Activated CD4-positive, alpha-beta memory T cell treated with anti-CD3 and anti-CD28 coated beads, Interleukin-2, amount 10 ng/mL, durations not matched to agents 7 days and 5 days (primary cell): ENCODE data around the gene TGM3. TPM values are rescaled to one million over a fixed set of nuclear protein-coding genes. Genes with fewer than 3 reads are reported as not detected.

Experiments used
- CTCF ChIA-PET: fragments of 350-600 bp; sonication (Branson Sonifier 250); formaldehyde crosslinking; loops from one replicate; lab custom pipeline; 2021; ENCODE audit warnings: antibody characterized with exemption, inconsistent platforms; lab: Charles Lee
- POLR2A ChIA-PET: fragments of 350-600 bp; sonication (Branson Sonifier 250); formaldehyde crosslinking; loops from one replicate; lab custom pipeline; 2021; ENCODE audit warnings: antibody characterized with exemption; lab: Charles Lee
- DNase-seq: peaks from one replicate; pipeline ENCODE4 v3.0.0-alpha.2; 2020
- H3K27ac Mint-ChIP-seq: one replicate; pipeline ENCODE4 v1.8.0; 2021; ENCODE audit warnings: mild to moderate bottlenecking, mixed read lengths
- H3K27me3 Mint-ChIP-seq: one replicate; pipeline ENCODE4 v1.8.0; 2021; ENCODE audit warnings: mixed read lengths
- H3K36me3 Mint-ChIP-seq: one replicate; pipeline ENCODE4 v1.8.0; 2021; ENCODE audit warnings: low read depth, mixed read lengths
- H3K4me1 Mint-ChIP-seq: one replicate; pipeline ENCODE4 v1.8.0; 2021; ENCODE audit warnings: mixed read lengths
- H3K4me3 Mint-ChIP-seq: one replicate; pipeline ENCODE4 v1.8.0; 2021; ENCODE audit warnings: mild to moderate bottlenecking, mixed read lengths
- H3K9me3 Mint-ChIP-seq: one replicate; pipeline ENCODE4 v1.8.0; 2021; ENCODE audit warnings: mixed read lengths
- total RNA-seq, 2 experiments: library from RNA; stranded (reverse); gene quantifications; one replicate each; pipeline ENCODE4 v1.2.3, GENCODE V29; 2021

The TGM3 gene
- total RNA-seq, 2 experiments from 2014 or later, result not detected

DNA sequence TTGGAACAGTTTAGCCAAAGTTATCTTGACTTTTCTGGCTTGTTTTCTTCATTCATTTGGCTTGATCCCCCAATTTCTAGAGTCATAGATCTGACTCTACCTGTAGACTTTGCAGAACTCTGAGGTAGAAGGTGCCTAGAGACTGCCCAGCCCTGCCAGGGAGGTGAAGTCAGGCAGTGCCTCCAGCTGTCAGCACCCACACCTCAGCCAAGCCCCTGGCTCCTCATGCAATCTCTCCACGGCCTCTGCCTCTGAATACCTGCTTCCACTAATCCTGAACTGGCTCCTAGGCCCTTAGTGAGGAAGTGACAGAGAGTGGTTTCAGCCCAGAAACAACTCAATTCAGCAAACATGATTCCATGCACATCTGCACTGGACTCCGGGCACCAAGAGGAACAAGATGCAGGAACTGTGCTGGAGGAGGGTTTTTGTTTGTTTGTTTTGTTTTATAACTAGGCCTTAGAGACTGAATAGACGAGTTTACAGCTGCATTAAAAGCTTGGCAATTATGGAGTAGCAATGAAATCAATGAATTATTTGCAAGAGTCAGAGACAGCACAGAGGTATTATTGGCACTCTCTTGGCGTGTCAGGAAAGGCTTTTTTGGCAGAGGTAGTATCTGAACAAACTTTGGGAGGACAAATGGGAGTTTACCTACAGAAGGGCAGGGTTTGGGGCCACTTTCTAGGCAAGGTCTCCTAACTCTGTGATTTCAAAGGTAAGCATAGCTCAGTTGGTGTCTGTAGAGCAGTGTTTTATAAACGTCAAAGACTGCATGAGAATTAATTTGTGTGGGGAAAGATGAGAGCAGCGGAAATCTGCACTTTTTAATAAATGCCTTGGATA is 25.2 kb downstream of the TGM3 start:
- Mint-ChIP-seq H3K4me1 (no peaks in the 10 kb centered on the region), H3K27me3 (peaks cover 26% of the 10 kb centered on the region), H3K9me3 (no peaks in the 10 kb centered on the region), H3K27ac (no peak overlapping the region), H3K4me3 (no peak overlapping the region), H3K36me3 (no peaks in the 10 kb centered on the region)
- CTCF ChIA-PET, result no interaction called here
- POLR2A ChIA-PET, result no interaction called here
- DNase-seq, result no peak

DNA sequence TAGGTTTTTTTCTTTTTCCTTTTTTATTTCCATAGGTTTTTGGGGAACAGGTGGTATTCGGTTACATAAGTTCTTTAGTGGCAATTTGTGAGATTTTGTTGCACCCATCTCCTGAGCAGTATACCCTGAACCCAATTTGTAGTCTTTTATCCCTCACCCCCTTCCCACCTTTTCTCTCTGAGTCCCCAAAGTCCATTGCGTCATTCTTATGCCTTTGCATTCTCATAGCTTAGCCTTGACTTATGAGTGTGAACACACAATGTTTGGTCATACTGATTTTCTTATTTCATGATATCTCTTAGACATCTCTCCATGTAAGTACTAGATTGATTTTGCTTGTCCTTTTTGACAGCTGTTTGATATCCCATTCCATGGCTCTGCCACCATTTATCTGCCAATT is 27.2 kb downstream of the TGM3 start:
- no peak overlapping the region for H3K27ac Mint-ChIP-seq
- no peaks in the 10 kb centered on the region for H3K36me3 Mint-ChIP-seq
- H3K4me1 Mint-ChIP-seq, result no peaks in the 10 kb centered on the region
- no peaks in the 10 kb centered on the region for H3K9me3 Mint-ChIP-seq
- no peak for DNase-seq
- peaks cover 28% of the 10 kb centered on the region for H3K27me3 Mint-ChIP-seq
- no peak overlapping the region for H3K4me3 Mint-ChIP-seq
- ChIA-PET CTCF (interaction anchor here (1.3 kb wide), 1 partner anchor 116 kb away, joined by 3 read pairs; no protein-coding TSS in a partner anchor), POLR2A (no interaction called here)

DNA sequence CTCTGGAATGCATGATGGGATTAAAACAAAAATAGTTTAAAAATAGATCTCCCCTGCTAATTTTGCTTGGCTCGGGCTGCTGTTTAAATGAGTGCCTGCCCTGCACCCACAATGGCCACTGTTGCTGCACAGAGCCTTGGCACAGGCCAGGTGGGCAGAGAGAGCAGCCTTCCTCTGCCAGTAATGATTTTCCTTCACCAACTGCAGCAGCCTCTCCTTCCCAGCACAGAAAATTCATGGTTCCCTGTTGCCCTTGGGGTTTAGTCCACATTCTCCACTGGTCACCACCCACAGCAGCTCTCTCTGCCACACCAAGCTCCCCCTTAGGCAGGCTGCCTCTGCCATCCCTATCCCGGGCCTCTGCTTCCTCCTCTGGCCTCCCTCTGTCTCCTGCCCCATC is 30.2 kb downstream of the TGM3 start:
- no peak for DNase-seq
- ChIA-PET POLR2A (no interaction called here), CTCF (no interaction called here)
- H3K36me3 Mint-ChIP-seq, result no peaks in the 10 kb centered on the region
- H3K27ac Mint-ChIP-seq, result no peak overlapping the region
- no peaks in the 10 kb centered on the region for H3K9me3 Mint-ChIP-seq
- H3K4me3 Mint-ChIP-seq, result no peak overlapping the region
- no peaks in the 10 kb centered on the region for H3K4me1 Mint-ChIP-seq
- H3K27me3 Mint-ChIP-seq, result peaks cover 25% of the 10 kb centered on the region

DNA sequence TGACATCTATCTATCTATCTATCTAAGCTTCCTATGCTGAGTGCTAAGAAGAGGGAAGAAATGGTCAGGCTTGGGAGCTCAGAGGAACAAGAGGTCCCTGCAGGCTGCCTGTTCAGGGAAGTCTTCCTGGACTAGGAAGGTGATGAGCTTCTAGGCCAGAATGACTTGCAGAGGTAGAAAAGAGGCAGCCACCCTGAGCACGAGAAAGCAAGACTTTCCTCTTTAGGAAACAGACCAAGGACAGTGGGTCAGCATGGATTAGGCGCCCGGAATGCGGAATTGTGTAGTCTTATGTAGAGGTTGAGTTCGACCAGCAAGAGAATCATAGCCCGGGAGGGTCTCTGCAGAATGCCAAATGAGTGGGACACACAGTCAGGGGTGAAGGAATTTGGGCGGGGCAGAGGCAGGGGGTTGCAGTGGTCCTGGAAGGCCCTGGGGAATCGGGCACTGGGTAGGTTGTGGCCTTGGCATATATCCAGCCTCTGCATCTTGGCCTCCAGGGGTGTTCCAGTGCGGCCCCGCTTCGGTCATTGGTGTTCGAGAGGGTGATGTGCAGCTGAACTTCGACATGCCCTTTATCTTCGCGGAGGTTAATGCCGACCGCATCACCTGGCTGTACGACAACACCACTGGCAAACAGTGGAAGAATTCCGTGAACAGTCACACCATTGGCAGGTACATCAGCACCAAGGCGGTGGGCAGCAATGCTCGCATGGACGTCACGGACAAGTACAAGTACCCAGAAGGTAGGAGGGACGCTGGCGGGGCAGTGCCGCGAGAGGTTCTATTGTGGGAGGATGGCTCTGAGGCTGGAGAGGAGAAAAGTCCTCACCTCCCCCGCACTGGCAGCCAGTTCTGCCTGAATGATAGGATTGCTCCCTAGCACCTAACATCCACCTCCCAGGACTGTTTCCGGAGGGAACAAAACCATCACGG is 32.1 kb downstream of the TGM3 start:
- H3K4me1 Mint-ChIP-seq, result no peaks in the 10 kb centered on the region
- H3K9me3 Mint-ChIP-seq, result no peaks in the 10 kb centered on the region
- H3K36me3 Mint-ChIP-seq, result no peaks in the 10 kb centered on the region
- DNase-seq, result no peak
- POLR2A ChIA-PET, result no interaction called here
- H3K4me3 Mint-ChIP-seq, result no peak overlapping the region
- no peak overlapping the region for H3K27ac Mint-ChIP-seq
- CTCF ChIA-PET, result no interaction called here
- H3K27me3 Mint-ChIP-seq, result peaks cover 23% of the 10 kb centered on the region

DNA sequence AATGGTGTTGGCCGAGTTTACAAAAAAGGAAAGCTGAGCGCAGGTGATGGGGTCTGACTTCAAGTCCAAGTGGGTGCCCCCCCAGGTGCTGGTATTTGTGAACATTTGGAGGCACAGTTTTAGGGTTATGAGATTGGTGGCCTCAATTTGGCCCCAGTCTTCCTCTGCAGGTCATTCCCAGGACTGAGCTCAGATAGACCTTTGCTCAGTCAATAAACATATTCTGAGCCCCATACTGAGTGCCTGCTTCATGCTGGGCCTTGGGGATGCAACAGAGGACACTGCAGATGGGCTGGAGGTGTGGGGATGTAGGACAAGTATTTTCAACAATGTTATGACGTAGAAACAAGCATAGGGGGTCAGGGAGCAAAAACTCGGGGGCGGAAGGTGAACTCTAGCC is 33.5 kb downstream of the TGM3 start:
- ChIA-PET POLR2A (no interaction called here), CTCF (no interaction called here)
- no peak overlapping the region for H3K4me3 Mint-ChIP-seq
- H3K4me1 Mint-ChIP-seq, result no peaks in the 10 kb centered on the region
- H3K9me3 Mint-ChIP-seq, result no peaks in the 10 kb centered on the region
- no peak for DNase-seq
- H3K27me3 Mint-ChIP-seq, result peaks cover 16% of the 10 kb centered on the region
- H3K27ac Mint-ChIP-seq, result no peak overlapping the region
- H3K36me3 Mint-ChIP-seq, result no peaks in the 10 kb centered on the region

DNA sequence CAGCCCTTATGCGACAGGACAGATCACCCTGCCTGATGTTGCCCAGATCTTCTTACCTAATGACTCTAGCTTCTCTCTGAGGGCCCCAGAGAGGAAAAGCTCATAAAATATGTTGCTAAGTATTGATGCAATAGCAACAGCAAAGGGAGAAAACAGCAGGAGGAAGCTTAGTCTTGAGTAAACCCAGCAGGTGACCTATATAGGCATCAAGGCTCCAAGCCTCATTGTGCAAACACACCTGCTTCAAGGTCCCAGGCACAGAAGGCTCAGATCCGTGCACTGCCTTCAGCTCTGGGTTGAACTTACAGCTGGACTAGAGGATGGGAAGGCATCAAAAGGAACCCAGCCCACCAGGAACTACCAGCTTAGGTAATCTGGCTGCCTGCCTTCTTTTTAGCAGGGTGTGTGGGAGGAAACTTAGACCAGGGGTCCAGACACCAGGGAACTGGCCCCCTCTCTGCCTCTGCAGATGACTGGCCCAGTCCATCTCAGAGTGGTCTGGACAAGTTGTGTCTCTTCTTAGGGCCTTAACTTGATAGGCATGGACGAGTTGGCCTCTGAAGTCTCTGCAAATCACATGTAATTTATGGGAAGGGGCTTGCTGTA is 34.4 kb downstream of the TGM3 start:
- H3K4me1 Mint-ChIP-seq, result no peaks in the 10 kb centered on the region
- POLR2A ChIA-PET, result no interaction called here
- no peaks in the 10 kb centered on the region for H3K9me3 Mint-ChIP-seq
- no peak overlapping the region for H3K27ac Mint-ChIP-seq
- H3K36me3 Mint-ChIP-seq, result no peaks in the 10 kb centered on the region
- H3K27me3 Mint-ChIP-seq, result peaks cover 7% of the 10 kb centered on the region
- CTCF ChIA-PET, result interaction anchor here (0.6 to 1.2 kb wide), 2 partner anchors 119 to 122 kb away, joined by 3 read pairs; no protein-coding TSS in a partner anchor
- DNase-seq, result no peak
- H3K4me3 Mint-ChIP-seq, result no peak overlapping the region

DNA sequence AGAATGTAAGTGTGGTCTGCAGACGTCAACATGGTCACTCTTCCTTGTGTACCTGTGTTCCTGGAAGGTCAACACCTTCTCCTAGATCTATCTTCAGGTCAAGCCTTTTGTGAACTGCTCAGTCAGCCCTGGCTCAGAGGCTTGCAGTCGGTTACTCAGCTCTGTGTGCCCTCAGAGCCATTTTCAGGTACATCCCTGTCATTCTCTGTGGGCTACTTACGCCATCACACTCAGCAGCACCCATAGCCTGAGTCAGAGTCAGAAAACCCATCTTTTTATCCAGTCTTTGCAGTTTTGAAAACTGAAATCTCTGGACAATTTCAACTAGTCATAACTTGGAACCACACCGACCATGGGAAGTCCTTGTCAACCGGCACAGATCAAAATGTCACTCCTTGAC is 35.3 kb downstream of the TGM3 start:
- POLR2A ChIA-PET, result no interaction called here
- no peak for DNase-seq
- Mint-ChIP-seq H3K36me3 (no peaks in the 10 kb centered on the region), H3K4me1 (no peaks in the 10 kb centered on the region), H3K27ac (no peak overlapping the region), H3K4me3 (no peak overlapping the region), H3K9me3 (no peaks in the 10 kb centered on the region), H3K27me3 (peaks cover 5% of the 10 kb centered on the region)
- CTCF ChIA-PET, result interaction anchor here (0.6 to 1.2 kb wide), 2 partner anchors 75 to 123 kb away, joined by 3 read pairs; no protein-coding TSS in a partner anchor

DNA sequence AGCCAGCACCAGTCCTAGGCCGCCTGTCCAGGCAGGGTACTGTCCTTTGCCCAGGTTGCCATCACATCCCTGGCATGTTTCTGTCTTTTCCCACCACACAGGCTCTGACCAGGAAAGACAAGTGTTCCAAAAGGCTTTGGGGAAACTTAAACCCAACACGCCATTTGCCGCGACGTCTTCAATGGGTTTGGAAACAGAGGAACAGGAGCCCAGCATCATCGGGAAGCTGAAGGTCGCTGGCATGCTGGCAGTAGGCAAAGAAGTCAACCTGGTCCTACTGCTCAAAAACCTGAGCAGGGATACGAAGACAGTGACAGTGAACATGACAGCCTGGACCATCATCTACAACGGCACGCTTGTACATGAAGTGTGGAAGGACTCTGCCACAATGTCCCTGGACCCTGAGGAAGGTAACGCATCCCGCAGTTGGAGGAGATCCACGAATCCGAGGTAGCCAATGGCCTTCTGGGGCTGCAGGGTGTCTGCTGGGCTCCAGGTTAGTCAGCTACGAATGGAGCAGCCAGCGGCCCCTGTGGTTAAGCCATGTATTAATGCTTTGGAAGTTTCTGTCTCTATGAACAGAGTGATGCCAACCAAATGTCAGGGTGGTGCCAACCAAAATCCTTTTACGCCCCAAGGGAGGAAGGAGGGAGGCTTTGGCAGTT is 36.2 kb downstream of the TGM3 start:
- POLR2A ChIA-PET, result no interaction called here

DNA sequence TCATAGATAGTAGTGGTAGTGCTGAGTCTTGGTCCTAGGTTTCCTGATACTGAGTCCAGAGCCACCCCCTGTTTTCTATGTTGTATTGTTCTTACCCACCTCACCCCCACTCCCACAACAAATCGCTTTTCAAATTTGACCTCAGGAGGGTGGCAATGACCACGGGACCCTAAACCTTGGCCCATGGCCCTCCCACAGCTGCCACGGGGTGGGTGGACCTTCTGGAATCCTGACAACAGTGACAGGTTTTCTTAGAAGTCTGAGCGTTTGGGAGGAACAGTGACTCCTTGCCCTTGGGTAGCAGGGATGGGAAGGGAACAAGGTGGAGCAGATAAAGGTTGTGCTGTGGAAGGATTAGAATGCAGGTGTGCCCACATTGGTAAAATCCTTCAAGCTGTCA is 36.9 kb downstream of the TGM3 start:
- Mint-ChIP-seq H3K27me3 (peaks cover 5% of the 10 kb centered on the region), H3K4me1 (no peaks in the 10 kb centered on the region), H3K36me3 (no peaks in the 10 kb centered on the region), H3K9me3 (no peaks in the 10 kb centered on the region), H3K27ac (no peak overlapping the region), H3K4me3 (no peak overlapping the region)
- DNase-seq, result no peak
- POLR2A ChIA-PET, result no interaction called here
- CTCF ChIA-PET, result interaction anchor here (1.1 kb wide), 1 partner anchor 125 kb away, joined by 4 read pairs; no protein-coding TSS in a partner anchor

More for the DNA sequence above, 36.2 kb downstream of the TGM3 start:
- Mint-ChIP-seq H3K27ac (no peak overlapping the region), H3K9me3 (no peaks in the 10 kb centered on the region), H3K36me3 (no peaks in the 10 kb centered on the region), H3K4me3 (no peak overlapping the region), H3K4me1 (no peaks in the 10 kb centered on the region), H3K27me3 (peaks cover 3% of the 10 kb centered on the region)
- no peak for DNase-seq
- CTCF ChIA-PET, result no interaction called here

DNA sequence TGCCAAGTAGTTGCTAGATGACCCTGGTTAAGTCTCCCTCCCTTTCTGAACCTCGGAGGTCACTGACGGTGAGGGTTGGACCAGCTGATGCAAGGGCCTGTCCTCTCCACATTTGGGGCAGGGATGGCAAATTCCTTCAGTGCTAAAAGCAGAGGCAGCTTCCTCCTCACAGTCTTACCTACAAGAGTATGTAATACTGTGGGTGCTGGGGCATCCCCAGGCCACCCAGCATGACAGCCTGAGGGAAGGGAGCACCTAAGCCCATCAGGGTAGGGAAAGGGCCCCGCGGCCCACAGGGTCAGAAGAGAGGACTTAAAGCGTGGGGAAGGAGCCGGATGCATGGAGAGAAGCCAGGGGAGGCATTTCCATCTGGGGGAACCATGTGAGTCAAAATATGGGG is 38.0 kb downstream of the TGM3 start:
- no peaks in the 10 kb centered on the region for H3K4me1 Mint-ChIP-seq
- no peak overlapping the region for H3K4me3 Mint-ChIP-seq
- H3K27me3 Mint-ChIP-seq, result peaks cover 5% of the 10 kb centered on the region
- ChIA-PET POLR2A (no interaction called here), CTCF (interaction anchor here (1.1 kb wide), 1 partner anchor 126 kb away, joined by 4 read pairs; no protein-coding TSS in a partner anchor)
- H3K9me3 Mint-ChIP-seq, result no peaks in the 10 kb centered on the region
- DNase-seq, result no peak
- H3K27ac Mint-ChIP-seq, result no peak overlapping the region
- no peaks in the 10 kb centered on the region for H3K36me3 Mint-ChIP-seq

DNA sequence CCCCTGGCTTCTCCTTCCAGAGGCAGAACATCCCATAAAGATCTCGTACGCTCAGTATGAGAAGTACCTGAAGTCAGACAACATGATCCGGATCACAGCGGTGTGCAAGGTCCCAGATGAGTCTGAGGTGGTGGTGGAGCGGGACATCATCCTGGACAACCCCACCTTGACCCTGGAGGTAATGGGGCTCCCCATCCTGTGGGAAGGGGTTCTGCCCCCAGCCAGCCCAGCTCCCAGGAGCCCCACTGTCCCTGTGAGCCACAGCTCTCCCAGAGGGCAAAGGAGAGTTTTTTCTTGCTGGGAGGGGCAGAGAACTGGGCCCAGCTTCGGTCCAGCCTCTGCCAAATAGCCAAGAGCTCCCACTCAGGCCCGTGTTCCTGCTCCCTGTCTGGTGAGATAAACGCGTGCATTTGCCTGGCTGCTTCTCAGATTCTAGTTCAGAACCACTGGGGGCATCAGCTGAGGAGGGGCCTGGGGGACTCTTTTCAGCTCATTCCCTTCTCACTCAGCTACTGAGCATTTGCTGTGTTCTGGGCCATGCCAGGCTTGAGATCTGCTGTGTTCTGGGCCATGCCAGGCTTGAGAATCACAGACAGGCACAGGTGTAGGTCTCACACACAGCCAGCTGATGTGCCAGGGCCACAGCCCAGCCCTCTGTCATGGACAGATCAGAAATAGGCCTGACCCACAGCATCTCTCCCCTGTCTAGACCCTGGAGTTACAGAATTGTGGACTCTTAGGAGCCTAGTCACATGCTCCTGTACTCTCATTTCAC is 39.5 kb downstream of the TGM3 start:
- Mint-ChIP-seq H3K9me3 (no peaks in the 10 kb centered on the region), H3K27ac (no peak overlapping the region), H3K4me1 (no peaks in the 10 kb centered on the region), H3K27me3 (peaks cover 5% of the 10 kb centered on the region), H3K36me3 (no peaks in the 10 kb centered on the region), H3K4me3 (no peak overlapping the region)
- ChIA-PET POLR2A (no interaction called here), CTCF (interaction anchor here (0.5 to 0.9 kb wide), 2 partner anchors 16 to 47 kb away, joined by 3 read pairs; no protein-coding TSS in a partner anchor)
- no peak for DNase-seq

DNA sequence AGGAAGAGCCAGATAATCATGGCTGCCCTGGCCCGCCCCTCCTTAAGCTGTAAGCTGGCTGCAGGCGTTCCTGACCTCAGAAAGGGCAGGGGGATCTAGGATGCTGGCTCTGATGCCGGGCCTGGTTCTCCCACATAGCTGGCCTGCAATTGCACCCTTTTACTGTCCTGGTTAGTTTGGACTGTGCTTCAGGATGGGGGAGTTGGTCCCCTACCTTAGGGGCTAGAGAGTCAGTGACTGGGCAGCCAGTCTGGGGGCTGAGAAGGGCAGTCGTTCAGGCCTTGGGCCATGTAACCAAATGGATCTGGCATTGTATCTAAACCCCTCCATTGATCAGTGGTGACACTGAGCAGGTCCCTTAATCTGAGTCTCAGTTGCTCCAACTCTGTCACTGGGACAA is 40.7 kb downstream of the TGM3 start:
- no peak overlapping the region for H3K27ac Mint-ChIP-seq
- CTCF ChIA-PET, result no interaction called here

More for the DNA sequence above, 40.7 kb downstream of the TGM3 start:
- no peaks in the 10 kb centered on the region for H3K4me1 Mint-ChIP-seq
- POLR2A ChIA-PET, result no interaction called here
- H3K27me3 Mint-ChIP-seq, result peaks cover 1% of the 10 kb centered on the region
- H3K9me3 Mint-ChIP-seq, result no peaks in the 10 kb centered on the region
- no peak overlapping the region for H3K4me3 Mint-ChIP-seq
- no peaks in the 10 kb centered on the region for H3K36me3 Mint-ChIP-seq
- no peak for DNase-seq
